H7 (cell line): ENCODE measurements around the gene WEE1. TPM values are rescaled to one million over a fixed set of nuclear protein-coding genes. Genes with fewer than 3 reads are reported as not detected.
A peak's percentile ranks its signal among the peaks of the same experiment; 100 is the strongest.
"Not testable (repeated sequence)": the region's sequence is repeated elsewhere in the genome, so short reads cannot be mapped to it uniquely, and the experiment has no call there.

Experiments used
- DNase-seq: peaks from one replicate; pipeline ENCODE4 v3.0.0; 2012
- H3K27me3 ChIP-seq: 2 replicates; pipeline ENCODE4 v1.6.0; 2011; ENCODE audit warnings: mild to moderate bottlenecking, low read length; ENCODE audit not compliant: control insufficient read depth, insufficient read depth
- H3K36me3 ChIP-seq: replicated peaks from 2 replicates; pipeline ENCODE4 v1.5.1; 2011; ENCODE audit warnings: low read length; ENCODE audit not compliant: control insufficient read depth, insufficient read depth
- H3K4me3 ChIP-seq: 2 replicates; pipeline ENCODE4 v1.5.1; 2011; ENCODE audit warnings: low read depth, mild to moderate bottlenecking, control low read depth, low read length, moderate library complexity; ENCODE audit not compliant: insufficient read depth
- total RNA-seq: library from RNA; depleted of rRNA; stranded (reverse); fragments of >200 nt; shearing (Covaris generic); gene quantifications from 2 replicates; pipeline ENCODE4 v1.2.3, GENCODE V29; 2014

WEE1 gene
- total RNA-seq, 1 experiment from 2014 or later, result 125 TPM

- Histone ChIP-seq H3K36me3 (no peaks in the 10 kb centered on the region), H3K27me3 (no peaks in the 10 kb centered on the region), H3K4me3 (no peak overlapping the region)
- DNase-seq, result no peak
Measured at GRCh38 chr11:9616858-9617257, 43.4 kb downstream of the WEE1 start.

- H3K27me3 ChIP-seq, result no peaks in the 10 kb centered on the region
- H3K36me3 ChIP-seq, result no peaks in the 10 kb centered on the region
- DNase-seq, result no peak
- H3K4me3 ChIP-seq, result no peak overlapping the region
Measured at GRCh38 chr11:9617940-9618339, 44.5 kb downstream of the WEE1 start.

- Histone ChIP-seq H3K4me3 (no peak overlapping the region), H3K27me3 (no peaks in the 10 kb centered on the region), H3K36me3 (no peaks in the 10 kb centered on the region)
- no peak for DNase-seq
Measured at GRCh38 chr11:9619004-9619403, 45.5 kb downstream of the WEE1 start.

GRCh38 chr11:9619971-9620370, 46.5 kb downstream of the WEE1 start:
- DNase-seq, result no peak
- Histone ChIP-seq H3K36me3 (no peaks in the 10 kb centered on the region), H3K4me3 (no peak overlapping the region), H3K27me3 (no peaks in the 10 kb centered on the region)

- not testable (repeated sequence) for H3K27me3 ChIP-seq, DNase-seq, H3K4me3 ChIP-seq, H3K36me3 ChIP-seq
Measured at GRCh38 chr11:9622353-9622752, 48.9 kb downstream of the WEE1 start.

GRCh38 chr11:9623053-9623452, 49.6 kb downstream of the WEE1 start:
- not testable (repeated sequence) for DNase-seq, H3K4me3 ChIP-seq, H3K36me3 ChIP-seq, H3K27me3 ChIP-seq

GRCh38 chr11:9624448-9624847, 51.0 kb downstream of the WEE1 start:
- no peaks in the 10 kb centered on the region for H3K27me3 ChIP-seq
- H3K4me3 ChIP-seq, result no peak overlapping the region
- DNase-seq, result no peak
- H3K36me3 ChIP-seq, result no peaks in the 10 kb centered on the region

- Histone ChIP-seq H3K4me3 (no peak overlapping the region), H3K27me3 (no peaks in the 10 kb centered on the region), H3K36me3 (no peaks in the 10 kb centered on the region)
- no peak for DNase-seq
Measured at GRCh38 chr11:9625162-9625561, 51.7 kb downstream of the WEE1 start.

GRCh38 chr11:9625728-9626127, 52.3 kb downstream of the WEE1 start:
- no peak for DNase-seq
- Histone ChIP-seq H3K4me3 (no peak overlapping the region), H3K27me3 (no peaks in the 10 kb centered on the region)

GRCh38 chr11:9626496-9627394, 53.3 kb downstream of the WEE1 start:
- peak; percentile 80 for DNase-seq
- H3K27me3 ChIP-seq, result no peaks in the 10 kb centered on the region
- no peak overlapping the region for H3K4me3 ChIP-seq
- H3K36me3 ChIP-seq, result no peaks in the 10 kb centered on the region

More at GRCh38 chr11:9625728-9626127, 52.3 kb downstream of the WEE1 start:
- no peaks in the 10 kb centered on the region for H3K36me3 ChIP-seq

GRCh38 chr11:9629064-9629463, 55.6 kb downstream of the WEE1 start:
- no peak for DNase-seq
- Histone ChIP-seq H3K4me3 (no peak overlapping the region), H3K27me3 (no peaks in the 10 kb centered on the region), H3K36me3 (no peaks in the 10 kb centered on the region)

- Histone ChIP-seq H3K4me3 (no peak overlapping the region), H3K27me3 (no peaks in the 10 kb centered on the region), H3K36me3 (no peaks in the 10 kb centered on the region)
- DNase-seq, result no peak
Measured at GRCh38 chr11:9633679-9634078, 60.2 kb downstream of the WEE1 start.

- Histone ChIP-seq H3K36me3 (no peaks in the 10 kb centered on the region), H3K27me3 (no peaks in the 10 kb centered on the region), H3K4me3 (no peak overlapping the region)
- DNase-seq, result no peak
Measured at GRCh38 chr11:9636691-9637090, 63.2 kb downstream of the WEE1 start.

- H3K36me3 ChIP-seq, result no peaks in the 10 kb centered on the region
- H3K4me3 ChIP-seq, result no peak overlapping the region
- no peaks in the 10 kb centered on the region for H3K27me3 ChIP-seq
- no peak for DNase-seq
Measured at GRCh38 chr11:9639099-9639498, 65.6 kb downstream of the WEE1 start.
